Adrenal gland (tissue), 5 donors: ENCODE data around the gene TRIO.

Source experiments
- POLR2A ChIP-seq, 2 donors: fragments of 450-650 bp; IDR thresholded peaks; one replicate each; pipeline ENCODE4 v1.6.1; 2017; ENCODE audit warnings: antibody characterized with exemption in 2 of 2, mild to moderate bottlenecking in 2 of 2, moderate library complexity in 1 of 2
- TF ChIP-seq, protein P1 (sequence below), 6 experiments: fragments of 450-650 bp in 4 of 6; fragments of 200-600 bp in 2 of 6; sonication (generic) in 1 of 6; IDR thresholded peaks; 1 replicate in 5 of 6; 2 replicates in 1 of 6; pipeline versions ENCODE4 v1.5.1 to v1.8.0; 2016 to 2021; ENCODE audit warnings: antibody characterized with exemption in 6 of 6, mild to moderate bottlenecking in 2 of 6, moderate library complexity in 1 of 6
- donor health status: DM: no; HTN: no; CAD: no.

DNA sequence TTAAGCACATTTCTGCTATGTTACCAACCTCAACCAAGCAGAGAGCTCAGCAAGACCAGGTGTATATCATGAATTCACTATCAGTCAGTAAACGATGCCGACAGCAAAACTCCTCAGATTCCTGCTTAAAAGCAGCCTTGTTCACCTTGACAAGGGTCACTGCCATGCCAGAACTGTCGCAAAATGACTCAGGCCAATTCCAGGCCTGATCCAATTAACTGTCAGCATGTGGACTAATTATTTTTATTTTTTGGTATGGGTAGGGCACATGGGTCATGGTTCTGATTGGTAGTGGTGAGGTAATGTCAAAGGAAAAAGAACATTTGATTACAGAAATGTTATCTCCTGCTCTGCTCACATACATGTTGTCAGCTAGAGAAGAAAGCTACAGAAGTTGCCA lies 224.2 kb downstream of the TRIO start:
- TF ChIP-seq, protein P1, sequence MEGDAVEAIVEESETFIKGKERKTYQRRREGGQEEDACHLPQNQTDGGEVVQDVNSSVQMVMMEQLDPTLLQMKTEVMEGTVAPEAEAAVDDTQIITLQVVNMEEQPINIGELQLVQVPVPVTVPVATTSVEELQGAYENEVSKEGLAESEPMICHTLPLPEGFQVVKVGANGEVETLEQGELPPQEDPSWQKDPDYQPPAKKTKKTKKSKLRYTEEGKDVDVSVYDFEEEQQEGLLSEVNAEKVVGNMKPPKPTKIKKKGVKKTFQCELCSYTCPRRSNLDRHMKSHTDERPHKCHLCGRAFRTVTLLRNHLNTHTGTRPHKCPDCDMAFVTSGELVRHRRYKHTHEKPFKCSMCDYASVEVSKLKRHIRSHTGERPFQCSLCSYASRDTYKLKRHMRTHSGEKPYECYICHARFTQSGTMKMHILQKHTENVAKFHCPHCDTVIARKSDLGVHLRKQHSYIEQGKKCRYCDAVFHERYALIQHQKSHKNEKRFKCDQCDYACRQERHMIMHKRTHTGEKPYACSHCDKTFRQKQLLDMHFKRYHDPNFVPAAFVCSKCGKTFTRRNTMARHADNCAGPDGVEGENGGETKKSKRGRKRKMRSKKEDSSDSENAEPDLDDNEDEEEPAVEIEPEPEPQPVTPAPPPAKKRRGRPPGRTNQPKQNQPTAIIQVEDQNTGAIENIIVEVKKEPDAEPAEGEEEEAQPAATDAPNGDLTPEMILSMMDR (IDR thresholded peaks at IDR 0.05) = no peak
- no peak for TF ChIP-seq POLR2A (IDR thresholded peaks at IDR 0.05)
